SK-N-SH treated with all-trans-retinoic acid at 6 μM for 48 hours (cell line): ENCODE data around the gene GRAMD2A.

Source experiments
- RARB ChIP-seq: fragments of 250-450 bp; sonication (Bioruptor Pico); IDR thresholded peaks from 2 replicates; pipeline ENCODE4 v1.8.0; 2021; ENCODE audit warnings: mild to moderate bottlenecking, moderate library complexity
- TF ChIP-seq, protein P1 (sequence below): fragments of 250-450 bp; sonication (Bioruptor Pico); IDR thresholded peaks from 2 replicates; pipeline ENCODE4 v1.5.1; 2020; ENCODE audit warnings: low read depth, mild to moderate bottlenecking, moderate library complexity
- TF ChIP-seq, protein P2 (sequence below): fragments of 250-450 bp; sonication (Bioruptor Pico); IDR thresholded peaks from 2 replicates; pipeline ENCODE4 v1.8.0; 2020; ENCODE audit warnings: mild to moderate bottlenecking, moderate library complexity, borderline replicate concordance

DNA sequence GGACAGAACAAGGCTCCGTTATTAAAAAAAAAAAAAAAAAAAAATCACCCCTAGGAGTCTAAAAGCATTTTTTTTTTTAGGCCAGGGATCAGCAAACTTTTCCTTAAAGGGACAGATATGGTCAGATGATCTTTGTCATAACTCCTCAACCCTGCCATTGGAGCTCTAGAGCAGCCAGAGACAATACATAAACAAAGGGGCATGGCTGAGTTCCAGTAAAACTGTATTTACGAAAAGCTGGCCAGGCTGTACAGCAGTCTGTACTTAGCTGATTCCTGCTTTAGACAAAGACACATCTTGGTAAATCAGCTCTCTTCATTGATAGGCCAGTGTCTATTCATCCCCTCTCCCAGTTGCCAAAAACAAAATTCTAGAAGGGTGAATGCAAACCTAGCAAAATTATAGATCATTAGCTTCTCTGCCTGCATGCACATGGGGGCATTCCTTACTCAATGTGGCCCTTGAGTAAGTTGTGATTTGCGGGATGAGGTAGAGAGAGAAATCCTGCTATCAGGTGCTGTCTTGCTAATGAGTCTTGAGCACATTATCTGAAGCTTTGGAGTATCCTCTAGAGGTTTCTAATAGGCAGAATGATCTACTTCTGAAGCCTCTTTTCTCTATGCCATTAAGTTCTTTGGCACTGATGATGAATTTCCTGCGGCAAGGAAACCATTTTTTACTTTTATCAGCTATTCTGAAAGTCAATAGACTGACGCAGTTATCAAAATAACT, 44.2 kb downstream of the GRAMD2A start:
- TF ChIP-seq, protein P1, sequence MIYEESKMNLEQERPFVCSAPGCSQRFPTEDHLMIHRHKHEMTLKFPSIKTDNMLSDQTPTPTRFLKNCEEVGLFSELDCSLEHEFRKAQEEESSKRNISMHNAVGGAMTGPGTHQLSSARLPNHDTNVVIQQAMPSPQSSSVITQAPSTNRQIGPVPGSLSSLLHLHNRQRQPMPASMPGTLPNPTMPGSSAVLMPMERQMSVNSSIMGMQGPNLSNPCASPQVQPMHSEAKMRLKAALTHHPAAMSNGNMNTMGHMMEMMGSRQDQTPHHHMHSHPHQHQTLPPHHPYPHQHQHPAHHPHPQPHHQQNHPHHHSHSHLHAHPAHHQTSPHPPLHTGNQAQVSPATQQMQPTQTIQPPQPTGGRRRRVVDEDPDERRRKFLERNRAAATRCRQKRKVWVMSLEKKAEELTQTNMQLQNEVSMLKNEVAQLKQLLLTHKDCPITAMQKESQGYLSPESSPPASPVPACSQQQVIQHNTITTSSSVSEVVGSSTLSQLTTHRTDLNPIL = no peak
- TF ChIP-seq, protein P2, sequence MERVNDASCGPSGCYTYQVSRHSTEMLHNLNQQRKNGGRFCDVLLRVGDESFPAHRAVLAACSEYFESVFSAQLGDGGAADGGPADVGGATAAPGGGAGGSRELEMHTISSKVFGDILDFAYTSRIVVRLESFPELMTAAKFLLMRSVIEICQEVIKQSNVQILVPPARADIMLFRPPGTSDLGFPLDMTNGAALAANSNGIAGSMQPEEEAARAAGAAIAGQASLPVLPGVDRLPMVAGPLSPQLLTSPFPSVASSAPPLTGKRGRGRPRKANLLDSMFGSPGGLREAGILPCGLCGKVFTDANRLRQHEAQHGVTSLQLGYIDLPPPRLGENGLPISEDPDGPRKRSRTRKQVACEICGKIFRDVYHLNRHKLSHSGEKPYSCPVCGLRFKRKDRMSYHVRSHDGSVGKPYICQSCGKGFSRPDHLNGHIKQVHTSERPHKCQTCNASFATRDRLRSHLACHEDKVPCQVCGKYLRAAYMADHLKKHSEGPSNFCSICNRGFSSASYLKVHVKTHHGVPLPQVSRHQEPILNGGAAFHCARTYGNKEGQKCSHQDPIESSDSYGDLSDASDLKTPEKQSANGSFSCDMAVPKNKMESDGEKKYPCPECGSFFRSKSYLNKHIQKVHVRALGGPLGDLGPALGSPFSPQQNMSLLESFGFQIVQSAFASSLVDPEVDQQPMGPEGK (CRISPR knock-in tag) = no peak
- TF ChIP-seq RARB (CRISPR knock-in tag) = no peak
